CD4-positive, CD25-positive, alpha-beta regulatory T cell (primary cell): ENCODE results near the gene CYB561D2. TPM values are rescaled to one million over a fixed set of nuclear protein-coding genes. Genes with fewer than 3 reads are reported as not detected.

Source experiments
- ATAC-seq, 2 donors: fragments of 150-1000 bp; cut with Tn5 transposase; one replicate each; pipeline ENCODE4 v1.10.0; 2021; ENCODE audit warnings: low read depth in 2 of 2, moderate number of reproducible peaks in 2 of 2, moderate library complexity in 1 of 2
- DNase-seq, 3 donors: peaks; one replicate each; pipeline versions ENCODE4 v3.0.0 to v3.0.0-alpha.2; 2012 to 2022; ENCODE audit warnings: mixed read lengths in 1 of 3
- H3K27ac ChIP-seq: one replicate; pipeline ENCODE4 v1.7.0; 2013; ENCODE audit warnings: mild to moderate bottlenecking, low read length; ENCODE audit not compliant: insufficient read depth, poor library complexity, severe bottlenecking
- H3K27me3 ChIP-seq: one replicate; pipeline ENCODE4 v1.7.0; 2013; ENCODE audit warnings: low read length; ENCODE audit not compliant: control insufficient read depth, insufficient read depth
- H3K36me3 ChIP-seq: one replicate; pipeline ENCODE4 v1.7.0; 2013; ENCODE audit warnings: mild to moderate bottlenecking, low read length, moderate library complexity; ENCODE audit not compliant: control insufficient read depth, insufficient read depth
- H3K4me1 ChIP-seq: 2 replicates; pipeline ENCODE4 v1.7.0; 2013; ENCODE audit warnings: mild to moderate bottlenecking, low read length; ENCODE audit not compliant: insufficient read depth, control insufficient read depth, poor library complexity, severe bottlenecking
- H3K4me3 ChIP-seq: one replicate; pipeline ENCODE4 v1.7.0; 2013; ENCODE audit warnings: low read depth, mild to moderate bottlenecking, low read length, moderate library complexity
- H3K9me3 ChIP-seq, 2 experiments: 1 replicate in 1 of 2; 2 replicates in 1 of 2; pipeline ENCODE4 v1.7.0; 2013; ENCODE audit warnings: low read length in 2 of 2, mild to moderate bottlenecking in 1 of 2, moderate library complexity in 1 of 2; ENCODE audit not compliant: control insufficient read depth in 2 of 2
- H3K27ac Mint-ChIP-seq, 3 donors: one replicate each; pipeline ENCODE4 v1.8.0; 2020 to 2022; ENCODE audit warnings: mild to moderate bottlenecking in 3 of 3, mixed read lengths in 3 of 3, moderate library complexity in 2 of 3
- H3K27me3 Mint-ChIP-seq: one replicate; pipeline ENCODE4 v1.8.0; 2022; ENCODE audit warnings: mild to moderate bottlenecking, mixed read lengths
- H3K36me3 Mint-ChIP-seq: one replicate; pipeline ENCODE4 v1.8.0; 2020; ENCODE audit warnings: mixed read lengths
- H3K4me1 Mint-ChIP-seq, 4 donors: one replicate each; pipeline ENCODE4 v1.8.0; 2020 to 2022; ENCODE audit warnings: mixed read lengths in 4 of 4, mild to moderate bottlenecking in 1 of 4
- H3K4me3 Mint-ChIP-seq, 4 donors: one replicate each; pipeline ENCODE4 v1.8.0; 2020 to 2022; ENCODE audit warnings: mild to moderate bottlenecking in 4 of 4, mixed read lengths in 4 of 4, moderate library complexity in 3 of 4
- H3K9me3 Mint-ChIP-seq, 7 donors: one replicate each; pipeline ENCODE4 v1.8.0; 2020 to 2022; ENCODE audit warnings: mixed read lengths in 7 of 7, mild to moderate bottlenecking in 3 of 7, moderate library complexity in 2 of 7
- polyA plus RNA-seq, 4 donors: library from polyadenylated mRNA; unstranded; fragments of 300-500 nt; fragmentation: Illumina TruSeq; gene quantifications; one replicate each; pipeline ENCODE4 v1.2.3, GENCODE V29; 2021
- total RNA-seq: library from RNA; stranded (reverse); gene quantifications from one replicate; pipeline ENCODE4 v1.2.3, GENCODE V29; 2022

CYB561D2 gene
- total and polyA plus RNA-seq, 5 donors from 2014 or later = 28.5 to 92.2 (median 73.8) TPM

- Histone ChIP-seq H3K9me3 (no peaks in the 10 kb centered on the region), H3K4me3 (peak overlapping the region; percentile 77), H3K36me3 (no peaks in the 10 kb centered on the region), H3K4me1 (peaks cover 34% of the 10 kb centered on the region), H3K27me3 (no peaks in the 10 kb centered on the region), H3K27ac (peak overlapping the region; percentile 85)
- DNase-seq (peak; percentile 95 to 96 (median 95)), ATAC-seq (peak; percentile 97 to 98)
- Mint-ChIP-seq H3K4me1 (peaks cover 0 to 44% (median 5%) of the 10 kb centered on the region in 4 donors), H3K27me3 (no peaks in the 10 kb centered on the region), H3K9me3 (no peaks in the 10 kb centered on the region), H3K4me3 (peak overlapping the region; percentile 91 to 98 (median 94)), H3K36me3 (no peaks in the 10 kb centered on the region), H3K27ac (peak overlapping the region; percentile 60 to 98 (median 97))
These were observed 14.6 kb downstream of the CYB561D2 start for GRCh38 chr3:50365080-50365841.

- DNase-seq (no peak), ATAC-seq (no peak)
- H3K36me3 ChIP-seq = no peaks in the 10 kb centered on the region
- H3K27me3 Mint-ChIP-seq = no peaks in the 10 kb centered on the region
- no peaks in the 10 kb centered on the region for H3K9me3 ChIP-seq
- H3K27me3 ChIP-seq = no peaks in the 10 kb centered on the region
- peaks cover 0 to 42% (median 5%) of the 10 kb centered on the region in 4 donors for H3K4me1 Mint-ChIP-seq
- H3K36me3 Mint-ChIP-seq = no peaks in the 10 kb centered on the region
- peak overlapping the region; percentile 91 to 98 (median 94) for H3K4me3 Mint-ChIP-seq
- no peaks in the 10 kb centered on the region for H3K9me3 Mint-ChIP-seq
- H3K27ac ChIP-seq = peak overlapping the region; percentile 85
- peak overlapping the region; percentile 77 for H3K4me3 ChIP-seq
- H3K4me1 ChIP-seq = peaks cover 34% of the 10 kb centered on the region
- peak overlapping the region; percentile 60 to 98 (median 97) for H3K27ac Mint-ChIP-seq
These were observed 15.2 kb downstream of the CYB561D2 start for GRCh38 chr3:50365842-50366220.

- Histone ChIP-seq H3K9me3 (no peaks in the 10 kb centered on the region), H3K27me3 (no peaks in the 10 kb centered on the region), H3K4me3 (no peak overlapping the region), H3K4me1 (peaks cover 35% of the 10 kb centered on the region), H3K27ac (no peak overlapping the region), H3K36me3 (no peaks in the 10 kb centered on the region)
- Mint-ChIP-seq H3K9me3 (peaks cover 0 to 2% (median 0%) of the 10 kb centered on the region in 7 donors), H3K4me3 (peak overlapping the region in 3 of 4 donors; percentile 4 to 86 (median 21)), H3K4me1 (peaks cover 0 to 46% (median 5%) of the 10 kb centered on the region in 4 donors), H3K27me3 (peaks cover 17% of the 10 kb centered on the region), H3K36me3 (no peaks in the 10 kb centered on the region), H3K27ac (no peak overlapping the region)
- ATAC-seq (no peak), DNase-seq (no peak)
These were observed 18.5 kb downstream of the CYB561D2 start for GRCh38 chr3:50369012-50369670.

GRCh38 chr3:50370594-50370993, 19.9 kb downstream of the CYB561D2 start:
- Mint-ChIP-seq H3K27ac (peak overlapping the region in 1 of 3 donors; percentile 54), H3K9me3 (peaks cover 0 to 2% (median 0%) of the 10 kb centered on the region in 7 donors), H3K4me3 (peak overlapping the region in 1 of 4 donors; percentile 87), H3K4me1 (peaks cover 0 to 39% (median 5%) of the 10 kb centered on the region in 4 donors), H3K36me3 (no peaks in the 10 kb centered on the region), H3K27me3 (peaks cover 17% of the 10 kb centered on the region)
- no peaks in the 10 kb centered on the region for H3K27me3 ChIP-seq
- no peaks in the 10 kb centered on the region for H3K36me3 ChIP-seq
- ATAC-seq (no peak), DNase-seq (no peak)
- H3K27ac ChIP-seq = no peak overlapping the region
- no peak overlapping the region for H3K4me3 ChIP-seq
- H3K4me1 ChIP-seq = peaks cover 25% of the 10 kb centered on the region
- no peaks in the 10 kb centered on the region for H3K9me3 ChIP-seq

- H3K27ac Mint-ChIP-seq = peak overlapping the region in 1 of 3 donors; percentile 54
These were observed 20.5 kb downstream of the CYB561D2 start for GRCh38 chr3:50371133-50371685.

GRCh38 chr3:50372349-50372748, 21.7 kb downstream of the CYB561D2 start:
- Histone ChIP-seq H3K9me3 (no peaks in the 10 kb centered on the region), H3K36me3 (no peaks in the 10 kb centered on the region), H3K4me3 (no peak overlapping the region), H3K4me1 (peaks cover 7% of the 10 kb centered on the region), H3K27me3 (no peaks in the 10 kb centered on the region), H3K27ac (no peak overlapping the region)
- Mint-ChIP-seq H3K27ac (no peak overlapping the region), H3K27me3 (peaks cover 17% of the 10 kb centered on the region), H3K36me3 (no peaks in the 10 kb centered on the region), H3K4me3 (no peak overlapping the region), H3K9me3 (peaks cover 0 to 4% (median 0%) of the 10 kb centered on the region in 7 donors), H3K4me1 (peaks cover 0 to 22% (median under 1%) of the 10 kb centered on the region in 4 donors)
- ATAC-seq (no peak), DNase-seq (no peak)

More at GRCh38 chr3:50371133-50371685, 20.5 kb downstream of the CYB561D2 start:
- Histone ChIP-seq H3K27ac (no peak overlapping the region), H3K36me3 (no peaks in the 10 kb centered on the region), H3K4me1 (peaks cover 19% of the 10 kb centered on the region), H3K4me3 (no peak overlapping the region), H3K9me3 (no peaks in the 10 kb centered on the region), H3K27me3 (no peaks in the 10 kb centered on the region)
- Mint-ChIP-seq H3K4me3 (no peak overlapping the region), H3K4me1 (peaks cover 0 to 33% (median 4%) of the 10 kb centered on the region in 4 donors), H3K9me3 (peaks cover 0 to 2% (median 0%) of the 10 kb centered on the region in 7 donors), H3K27me3 (peaks cover 17% of the 10 kb centered on the region), H3K36me3 (no peaks in the 10 kb centered on the region)
- ATAC-seq (no peak), DNase-seq (no peak)

- no peaks in the 10 kb centered on the region for H3K36me3 Mint-ChIP-seq
- H3K9me3 Mint-ChIP-seq = peaks cover 0 to 4% (median 0%) of the 10 kb centered on the region in 7 donors
- Histone ChIP-seq H3K27ac (no peak overlapping the region), H3K27me3 (no peaks in the 10 kb centered on the region), H3K36me3 (no peaks in the 10 kb centered on the region), H3K4me1 (peaks cover 3% of the 10 kb centered on the region), H3K4me3 (no peak overlapping the region), H3K9me3 (no peaks in the 10 kb centered on the region)
- peaks cover 0 to 17% (median 0%) of the 10 kb centered on the region in 4 donors for H3K4me1 Mint-ChIP-seq
- DNase-seq (no peak), ATAC-seq (no peak)
- peaks cover 17% of the 10 kb centered on the region for H3K27me3 Mint-ChIP-seq
- H3K27ac Mint-ChIP-seq = peak overlapping the region in 1 of 3 donors; percentile 56
- no peak overlapping the region for H3K4me3 Mint-ChIP-seq
These were observed 22.7 kb downstream of the CYB561D2 start for GRCh38 chr3:50373146-50374051.
